K562 (cell line): Measurements from ENCODE around the gene MYLK4. TPM values are rescaled to one million over a fixed set of nuclear protein-coding genes. Genes with fewer than 3 reads are reported as not detected.

Experiments used
- AFF1 ChIP-seq, 2 experiments: fragments of 450-650 bp; IDR thresholded peaks; 2 replicates each; pipeline ENCODE4 v1.6.1; 2018; ENCODE audit warnings: mild to moderate bottlenecking in 2 of 2, low read depth in 1 of 2; ENCODE audit not compliant: partially characterized antibody in 2 of 2
- ARID1B ChIP-seq: fragments of 450-650 bp; IDR thresholded peaks from 2 replicates; pipeline ENCODE4 v1.6.1; 2016; ENCODE audit warnings: antibody characterized with exemption, mild to moderate bottlenecking, inconsistent platforms
- CEBPG ChIP-seq, 3 experiments: fragments of 200-800 bp in 1 of 3; sonication (Bioruptor generic) in 1 of 3; sonication (generic) in 1 of 3; formaldehyde crosslinking in 1 of 3; IDR thresholded peaks in 2 of 3; conservative IDR thresholded peaks in 1 of 3; 2 replicates each; pipeline versions ENCODE4 v1.6.1 to v1.8.0; 2016 to 2022; ENCODE audit warnings: missing compliant biosample characterization in 2 of 3, missing genetic modification characterization in 2 of 3, mild to moderate bottlenecking in 1 of 3, missing genetic modification reagents in 1 of 3
- CREB1 ChIP-seq, 2 experiments: sonication (generic) in 1 of 2; formaldehyde crosslinking in 1 of 2; IDR thresholded peaks; 2 replicates each; pipeline versions ENCODE4 v1.6.1 to v1.8.0; 2012 to 2022; ENCODE audit warnings: inconsistent platforms in 1 of 2, mild to moderate bottlenecking in 1 of 2, missing genetic modification reagents in 1 of 2, moderate library complexity in 1 of 2
- CREB3L1 ChIP-seq: fragments of 450-650 bp; IDR thresholded peaks from 2 replicates; pipeline ENCODE4 v1.6.1; 2014; ENCODE audit warnings: low read depth, mild to moderate bottlenecking, moderate library complexity, borderline replicate concordance
- LCOR ChIP-seq: sonication (generic); formaldehyde crosslinking; IDR thresholded peaks from 2 replicates; pipeline ENCODE4 v1.8.0; 2022; ENCODE audit warnings: mild to moderate bottlenecking, missing genetic modification reagents
- MYC ChIP-seq, 2 experiments: fragments of 250-450 bp in 1 of 2; sonication (Bioruptor Pico) in 1 of 2; IDR thresholded peaks; 2 replicates each; pipeline versions ENCODE4 v1.5.1 to v1.6.1; 2012 to 2021; ENCODE audit warnings: low read depth in 2 of 2, borderline replicate concordance in 1 of 2, improper control_type of control experiment in 1 of 2, low read length in 1 of 2, mild to moderate bottlenecking in 1 of 2, moderate library complexity in 1 of 2
- POLR2G ChIP-seq: fragments of 200-400 bp; formaldehyde crosslinking; IDR thresholded peaks from 2 replicates; pipeline ENCODE4 v1.6.1; 2017; ENCODE audit warnings: low read depth, mild to moderate bottlenecking, antibody characterized with exemption, low read length, moderate library complexity
- PURB ChIP-seq: sonication (generic); formaldehyde crosslinking; IDR thresholded peaks from 2 replicates; pipeline ENCODE4 v1.9.0; 2021; ENCODE audit warnings: low read depth, mild to moderate bottlenecking, missing genetic modification reagents
- SMARCE1 ChIP-seq: fragments of 450-650 bp; IDR thresholded peaks from 2 replicates; pipeline ENCODE4 v1.7.1; 2016; ENCODE audit warnings: mild to moderate bottlenecking
- STAG1 ChIP-seq: sonication (generic); formaldehyde crosslinking; IDR thresholded peaks from 2 replicates; pipeline ENCODE4 v1.5.0; 2020; ENCODE audit warnings: missing genetic modification reagents, borderline replicate concordance
- ZNF184 ChIP-seq: sonication (generic); formaldehyde crosslinking; IDR thresholded peaks from 2 replicates; pipeline ENCODE4 v1.5.0; 2020; ENCODE audit warnings: missing genetic modification reagents
- ZNF518B ChIP-seq: fragments of 250-450 bp; sonication (Bioruptor Pico); IDR thresholded peaks from 2 replicates; pipeline ENCODE4 v1.5.0; 2021; ENCODE audit warnings: mild to moderate bottlenecking, moderate library complexity
- polyA plus RNA-seq, 8 experiments: library from polyadenylated mRNA; depleted of rRNA in 4 of 8; stranded (reverse) in 5 of 8; unstranded in 3 of 8; fragments of >200 nt; fragmentation: Nextera tagmentation in 2 of 8; fragmentation: Illumina TruSeq in 1 of 8; extraction: Ambion mirVana in 2 of 8; extraction: Trizol in 1 of 8; gene quantifications; 2 replicates each; pipeline versions ENCODE4 v1.2.1 to v1.2.3, GENCODE V29; 2011 to 2014; ENCODE audit warnings: inconsistent platforms in 1 of 8, missing spikeins in 1 of 8
- total RNA-seq, 7 experiments: library from RNA; depleted of rRNA in 6 of 7; stranded (reverse); fragments of >200 nt in 6 of 7; fragmentation: Illumina TruSeq in 2 of 7; extraction: Trizol in 2 of 7; gene quantifications; 2 replicates each; pipeline versions ENCODE4 v1.2.1 to v1.2.3, GENCODE V29; 2011 to 2021; ENCODE audit warnings: low replicate concordance in 1 of 7
- TF ChIP-seq, protein P1 (sequence below): fragments of 250-450 bp; sonication (Bioruptor Pico); IDR thresholded peaks from 2 replicates; pipeline ENCODE4 v1.9.0; 2021; ENCODE audit warnings: mild to moderate bottlenecking, inconsistent platforms

The MYLK4 gene
- total and polyA plus RNA-seq, 9 of the 15 experiments (the other 6 are each of a cell fraction or from before 2014, with no cell fraction given), result 0.01 to 0.15 (median 0.06) TPM

DNA sequence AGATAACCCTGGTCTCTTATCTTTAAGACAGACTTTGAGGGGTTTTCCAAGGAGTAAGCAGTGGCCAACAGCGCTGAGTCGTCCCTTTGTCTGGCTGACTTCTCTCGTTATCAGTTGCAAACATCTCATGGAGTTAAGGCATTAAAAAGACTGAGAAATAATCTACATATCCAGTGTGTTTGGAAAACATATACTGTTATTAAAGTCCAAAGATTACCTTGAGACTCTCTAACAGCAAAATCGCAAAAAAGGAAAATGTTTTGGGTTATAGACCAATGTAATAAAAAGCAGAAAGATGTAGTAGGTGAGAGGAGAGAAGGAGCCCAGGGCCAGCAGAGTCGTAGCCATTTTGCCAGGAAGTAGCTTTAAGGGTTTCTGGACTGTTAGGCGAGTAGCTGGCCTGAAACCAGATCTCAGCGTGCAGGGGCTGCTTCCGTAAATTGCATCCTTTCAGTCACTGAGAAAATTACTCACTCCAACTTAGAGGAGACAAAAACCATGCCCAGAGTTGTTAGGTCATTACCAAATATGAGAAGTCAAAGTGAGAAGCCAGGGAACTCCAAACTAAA lies 24.6 kb downstream of the MYLK4 start (continued):
- TF ChIP-seq AFF1 (IDR thresholded peaks at IDR 0.05; ENCODE audit: low read depth in 1 of 2, partially characterized antibody in 2 of 2) (no peak), STAG1 (CRISPR knock-in tag) (no peak), ZNF184 (CRISPR knock-in tag) (no peak), LCOR (CRISPR knock-in tag) (no peak), ZNF518B (no peak), MYC (IDR thresholded peaks at IDR 0.05; ENCODE audit: low read depth, low read length) (no peak; the same call in 1 of the 2 replicates), MYC (CRISPR knock-in tag; IDR thresholded peaks at IDR 0.05; ENCODE audit: borderline replicate concordance, low read depth) (no peak), CREB1 (IDR thresholded peaks at IDR 0.05) (no peak), CREB1 (CRISPR knock-in tag; IDR thresholded peaks at IDR 0.05) (no peak), CREB3L1 (no peak), POLR2G (no peak), CEBPG (CRISPR knock-in tag; IDR thresholded peaks at IDR 0.05) (no peak), CEBPG (tag; conservative IDR thresholded peaks at IDR 0.05 in 1 of 2, IDR thresholded peaks at IDR 0.05 in 1 of 2) (peak in 1 of 2 experiments; percentile 23; a peak in 1 of 4 replicates), SMARCE1 (peak; percentile 65; the same call in 1 of the 2 replicates), PURB (CRISPR knock-in tag) (no peak), ARID1B (peak; percentile 32)
- TF ChIP-seq, protein P1, sequence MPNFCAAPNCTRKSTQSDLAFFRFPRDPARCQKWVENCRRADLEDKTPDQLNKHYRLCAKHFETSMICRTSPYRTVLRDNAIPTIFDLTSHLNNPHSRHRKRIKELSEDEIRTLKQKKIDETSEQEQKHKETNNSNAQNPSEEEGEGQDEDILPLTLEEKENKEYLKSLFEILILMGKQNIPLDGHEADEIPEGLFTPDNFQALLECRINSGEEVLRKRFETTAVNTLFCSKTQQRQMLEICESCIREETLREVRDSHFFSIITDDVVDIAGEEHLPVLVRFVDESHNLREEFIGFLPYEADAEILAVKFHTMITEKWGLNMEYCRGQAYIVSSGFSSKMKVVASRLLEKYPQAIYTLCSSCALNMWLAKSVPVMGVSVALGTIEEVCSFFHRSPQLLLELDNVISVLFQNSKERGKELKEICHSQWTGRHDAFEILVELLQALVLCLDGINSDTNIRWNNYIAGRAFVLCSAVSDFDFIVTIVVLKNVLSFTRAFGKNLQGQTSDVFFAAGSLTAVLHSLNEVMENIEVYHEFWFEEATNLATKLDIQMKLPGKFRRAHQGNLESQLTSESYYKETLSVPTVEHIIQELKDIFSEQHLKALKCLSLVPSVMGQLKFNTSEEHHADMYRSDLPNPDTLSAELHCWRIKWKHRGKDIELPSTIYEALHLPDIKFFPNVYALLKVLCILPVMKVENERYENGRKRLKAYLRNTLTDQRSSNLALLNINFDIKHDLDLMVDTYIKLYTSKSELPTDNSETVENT (CRISPR knock-in tag), result no peak
